HG03575 (cell line): ENCODE data around the gene DMXL2.
"Not testable (repeated sequence)": the region's sequence is repeated elsewhere in the genome, so short reads cannot be mapped to it uniquely, and the experiment has no call there.

Experiments used
- ATAC-seq: cut with Tn5 transposase; IDR thresholded peaks from one replicate; pipeline ENCODE4 v1.9.1; 2021; ENCODE audit not compliant: unreplicated experiment, insufficient number of reproducible peaks, low FRiP score; ENCODE audit errors: extremely low read depth

Gene DMXL2, protein sequence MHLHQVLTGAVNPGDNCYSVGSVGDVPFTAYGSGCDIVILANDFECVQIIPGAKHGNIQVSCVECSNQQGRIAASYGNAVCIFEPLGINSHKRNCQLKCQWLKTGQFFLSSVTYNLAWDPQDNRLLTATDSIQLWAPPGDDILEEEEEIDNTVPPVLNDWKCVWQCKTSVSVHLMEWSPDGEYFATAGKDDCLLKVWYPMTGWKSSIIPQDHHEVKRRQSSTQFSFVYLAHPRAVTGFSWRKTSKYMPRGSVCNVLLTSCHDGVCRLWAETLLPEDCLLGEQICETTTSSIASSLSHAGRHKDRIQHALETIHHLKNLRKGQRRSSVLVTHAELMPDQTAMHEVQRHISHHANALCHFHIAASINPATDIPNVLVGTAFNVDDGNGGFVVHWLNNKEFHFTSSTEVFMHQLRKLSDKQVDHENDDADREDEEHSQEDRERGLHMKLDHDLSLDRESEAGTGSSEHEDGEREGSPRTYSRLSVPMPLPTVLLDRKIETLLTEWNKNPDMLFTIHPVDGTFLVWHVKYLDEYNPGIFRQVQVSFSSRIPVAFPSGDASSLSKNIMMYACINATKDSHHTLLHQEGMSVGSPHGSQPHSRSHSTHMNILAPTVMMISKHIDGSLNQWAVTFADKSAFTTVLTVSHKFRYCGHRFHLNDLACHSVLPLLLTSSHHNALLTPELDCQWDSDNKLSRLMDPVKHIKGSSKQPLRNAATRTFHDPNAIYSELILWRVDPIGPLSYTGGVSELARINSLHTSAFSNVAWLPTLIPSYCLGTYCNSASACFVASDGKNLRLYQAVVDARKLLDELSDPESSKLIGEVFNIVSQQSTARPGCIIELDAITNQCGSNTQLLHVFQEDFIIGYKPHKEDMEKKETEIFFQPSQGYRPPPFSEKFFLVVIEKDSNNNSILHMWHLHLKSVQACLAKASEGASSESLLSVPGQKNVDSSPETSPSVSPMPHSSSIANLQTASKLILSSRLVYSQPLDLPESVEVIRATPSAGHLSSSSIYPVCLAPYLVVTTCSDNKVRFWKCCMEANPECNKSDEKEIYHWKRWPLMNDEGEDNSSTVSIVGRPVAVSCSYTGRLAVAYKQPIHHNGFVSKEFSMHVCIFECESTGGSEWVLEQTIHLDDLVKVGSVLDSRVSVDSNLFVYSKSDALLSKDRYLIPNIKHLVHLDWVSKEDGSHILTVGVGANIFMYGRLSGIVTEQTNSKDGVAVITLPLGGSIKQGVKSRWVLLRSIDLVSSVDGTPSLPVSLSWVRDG (N-terminal part only)

DNA sequence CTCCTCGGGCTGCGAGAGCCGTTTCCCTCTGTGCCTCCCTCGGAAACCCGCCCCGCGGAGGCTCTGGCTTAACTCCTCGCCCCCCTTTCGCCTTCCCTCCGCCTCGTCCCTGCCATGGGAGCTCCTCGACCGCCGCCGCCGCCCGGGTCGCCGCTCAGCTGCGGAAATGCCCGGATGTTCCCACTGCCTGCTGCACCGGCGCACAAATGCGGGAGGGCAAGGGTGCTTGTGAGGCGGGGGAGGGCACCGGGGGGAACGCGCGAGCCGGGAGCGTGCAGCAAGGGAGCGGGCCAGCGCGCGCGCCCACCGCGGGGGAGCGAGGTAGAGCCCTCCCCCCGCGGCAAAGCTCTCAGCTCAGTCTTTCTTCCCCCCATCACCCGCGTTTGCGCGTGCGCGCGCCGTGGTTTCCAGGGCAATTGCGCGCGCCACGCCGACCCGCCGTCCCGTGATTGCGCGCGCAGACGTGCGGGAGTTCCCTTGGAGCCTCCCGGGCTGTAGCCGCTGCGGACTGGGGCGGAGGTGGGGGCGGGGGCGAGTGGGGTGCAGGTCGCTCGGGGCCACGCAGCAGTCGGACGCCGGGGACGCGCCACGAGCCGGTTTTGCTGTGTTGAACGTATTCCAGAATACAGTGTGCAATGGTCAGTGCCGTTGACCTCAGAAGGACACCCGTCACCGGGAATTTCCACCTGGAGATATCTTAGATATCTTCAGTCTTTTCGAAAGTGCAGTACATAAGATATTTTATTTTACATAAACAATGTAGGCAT lies at the start of gene DMXL2:
TSS of gene DMXL2 (minus strand) at position 168 of the 767 bp plus-strand sequence. CDS start 226 bp downstream, outside the sequence.
- no peak for ATAC-seq

DNA sequence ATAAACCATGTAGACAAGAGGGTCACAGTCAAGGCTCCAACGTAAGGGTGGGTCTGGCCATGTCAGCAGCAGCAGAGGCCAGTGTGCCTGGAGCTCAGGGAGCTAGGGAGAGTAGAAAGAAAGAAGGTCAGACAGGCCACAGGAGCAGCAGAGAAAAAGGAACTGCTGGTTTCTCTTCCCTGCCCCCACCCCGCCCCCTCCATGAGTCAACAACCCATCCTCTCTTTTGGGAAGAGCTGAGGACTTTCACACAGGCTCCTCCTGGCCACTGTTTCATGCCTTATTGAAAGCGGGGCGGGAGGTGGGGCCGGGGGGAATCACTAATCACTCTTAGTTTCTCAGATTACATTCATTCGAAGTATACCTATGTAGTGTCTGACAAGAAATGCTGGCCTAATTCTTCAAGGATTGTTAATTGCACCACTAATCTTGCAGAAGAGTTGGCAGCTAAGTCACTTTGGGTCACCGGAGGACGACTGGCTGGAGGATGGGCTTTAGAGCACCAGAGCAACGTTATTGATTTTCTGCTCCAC lies 49.6 kb upstream of the DMXL2 start:
- no peak for ATAC-seq

DNA sequence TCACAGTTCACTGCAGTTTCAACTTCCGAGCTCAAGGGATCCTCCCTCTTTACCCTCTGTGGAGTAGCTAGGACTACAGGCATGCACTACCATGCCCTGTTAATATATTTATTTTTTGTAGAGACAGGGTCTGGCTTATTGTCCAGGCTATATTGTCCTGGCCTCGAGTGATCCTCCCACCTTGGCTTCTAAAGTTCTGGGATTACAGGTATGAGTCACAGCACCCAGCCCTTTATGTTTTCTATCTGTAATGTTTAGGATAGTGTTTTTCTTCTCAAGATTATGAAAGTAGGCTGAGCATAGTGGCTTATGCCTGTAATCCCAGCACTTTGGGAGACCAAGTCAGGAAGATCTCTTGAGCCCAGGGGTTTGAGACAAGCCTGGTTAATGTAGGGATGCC lies 46.8 kb upstream of the DMXL2 start:
- no peak for ATAC-seq

DNA sequence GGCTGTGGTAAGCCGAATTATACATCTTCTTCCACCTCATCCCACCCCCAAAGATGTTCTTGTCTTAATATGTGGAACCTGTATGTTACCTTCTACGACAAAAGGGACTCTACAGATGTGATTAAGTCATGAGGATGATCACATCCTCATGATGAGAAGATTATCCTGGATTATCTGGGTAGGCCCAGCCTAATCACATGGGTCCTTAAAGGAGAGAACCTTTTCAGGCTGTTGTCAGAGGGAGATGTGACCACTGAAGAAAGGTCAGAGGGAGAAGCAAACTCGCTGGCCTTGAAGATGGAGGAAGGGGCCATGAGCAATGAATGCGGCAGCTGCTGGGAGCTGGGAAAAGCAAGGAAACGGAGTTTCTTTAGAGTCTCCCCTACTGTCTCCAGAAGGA lies 45.9 kb upstream of the DMXL2 start:
- ATAC-seq = no peak

DNA sequence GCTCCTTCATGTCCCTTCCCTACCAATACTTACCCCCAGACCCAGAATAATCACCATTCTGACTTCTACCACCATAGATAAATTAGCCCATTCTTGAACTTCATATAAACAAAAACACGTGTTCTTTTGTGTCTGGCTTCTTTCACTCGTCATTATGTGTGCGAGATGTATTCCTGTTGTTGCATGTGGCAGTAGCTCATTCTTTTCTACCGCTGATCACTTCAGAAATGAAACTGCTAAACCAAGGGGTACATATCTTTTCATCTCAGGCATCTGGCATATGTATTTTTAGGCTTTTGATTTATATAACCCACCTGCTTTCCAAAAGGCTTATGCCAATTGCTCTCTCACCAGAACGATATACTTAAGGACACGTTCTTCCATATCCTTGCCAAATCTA lies 44.9 kb upstream of the DMXL2 start:
- no peak for ATAC-seq

DNA sequence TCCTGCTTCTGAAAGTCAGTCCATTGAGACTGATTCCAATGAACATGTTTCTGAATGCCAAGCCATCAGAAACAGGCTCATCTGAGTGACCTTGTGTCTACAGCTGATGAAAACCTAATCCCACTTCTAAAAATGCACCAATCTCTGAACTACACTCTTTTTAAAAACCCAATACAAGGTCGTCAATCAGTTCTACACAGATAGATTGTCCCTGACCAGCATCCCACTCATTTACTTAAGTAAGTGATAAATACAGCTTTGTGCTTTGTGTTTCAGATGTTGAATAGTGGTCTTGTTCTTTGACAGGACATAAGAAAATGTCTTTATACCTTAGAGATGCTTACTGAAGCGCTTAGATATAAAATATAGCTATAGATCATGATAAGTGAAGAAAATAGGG lies 38.5 kb upstream of the DMXL2 start:
- ATAC-seq = no peak

DNA sequence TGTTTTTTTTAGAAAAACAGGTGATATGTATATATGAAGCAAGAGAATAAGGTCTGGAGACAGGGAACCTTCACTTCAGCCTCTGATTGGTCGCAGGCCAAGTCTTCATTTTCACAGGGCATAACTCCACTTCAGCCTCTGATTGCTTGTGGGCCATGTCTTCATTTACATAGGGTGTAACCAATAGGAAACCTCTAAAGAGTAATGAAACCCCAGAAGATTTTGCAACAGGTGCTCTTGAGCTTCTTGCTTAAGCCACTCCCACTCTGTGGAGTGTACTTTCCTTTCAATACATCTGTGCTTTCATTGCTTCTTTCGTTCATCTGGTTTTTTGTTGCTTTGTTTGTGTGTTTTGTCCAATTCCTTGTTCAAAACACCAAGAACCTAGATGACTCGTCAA lies 36.1 kb upstream of the DMXL2 start:
- ATAC-seq = no peak

DNA sequence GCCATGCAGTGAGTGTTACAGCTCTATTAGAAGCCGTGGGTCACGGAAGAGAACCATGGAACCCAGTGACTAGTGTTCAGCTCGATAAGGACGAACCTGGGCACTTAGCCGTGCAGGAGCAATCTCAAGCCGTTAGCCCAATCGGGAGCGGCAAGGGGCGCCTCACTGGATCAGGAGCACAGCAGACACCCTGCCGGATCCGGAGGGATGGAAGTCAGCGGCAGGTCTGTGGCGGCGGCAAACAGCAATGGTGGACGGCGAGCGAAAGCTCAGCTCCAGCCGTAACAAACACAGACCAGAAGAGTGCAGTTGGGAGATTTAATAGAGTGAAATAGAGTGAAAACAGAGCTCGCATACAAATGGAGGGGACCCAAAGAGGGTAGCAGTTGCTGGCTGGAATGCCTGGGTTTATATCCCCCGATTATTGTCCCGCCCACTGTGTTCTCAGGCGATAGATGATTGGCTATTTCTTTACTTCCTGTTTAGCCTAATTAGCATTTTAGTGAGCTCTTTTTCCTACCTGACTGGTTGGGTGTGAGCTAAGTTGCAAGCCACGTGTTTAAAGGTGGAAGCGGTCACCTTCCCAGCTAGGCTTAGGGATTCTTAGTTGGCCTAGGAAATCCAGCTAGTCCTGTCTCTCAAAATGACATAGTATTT lies 33.0 kb upstream of the DMXL2 start:
- not testable (repeated sequence) for ATAC-seq

DNA sequence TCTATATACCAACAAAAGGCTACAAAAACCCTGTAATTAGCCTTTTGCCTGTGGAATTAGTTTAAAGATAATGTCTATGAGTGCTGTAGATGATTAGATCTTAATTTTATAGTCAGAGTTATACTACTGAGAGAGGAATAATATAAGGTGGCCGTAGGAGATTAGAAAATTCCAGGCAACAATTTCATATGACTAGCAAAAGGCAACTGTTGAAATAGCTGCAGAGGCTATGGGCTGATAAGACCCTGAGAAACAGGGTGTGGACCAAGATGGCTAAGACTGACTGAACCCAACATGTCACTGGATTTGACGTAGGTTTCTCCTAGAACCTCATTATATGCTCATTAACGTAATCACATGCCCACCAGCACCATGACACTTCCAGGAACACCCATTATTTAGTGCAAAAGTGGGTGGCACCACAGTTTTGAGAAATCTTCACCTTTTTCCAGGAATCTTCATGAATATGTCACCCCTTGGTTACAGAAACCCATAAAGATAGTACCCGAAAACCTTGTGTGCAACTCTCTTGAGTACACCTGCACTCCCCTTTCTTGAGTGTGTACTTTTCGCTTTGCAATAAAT lies 29.6 kb upstream of the DMXL2 start:
- ATAC-seq = no peak

GRCh38 chr15:51649659-51650521 lies 27.3 kb upstream of the DMXL2 start:
- ATAC-seq = no peak

GRCh38 chr15:51648643-51649042 lies 26.1 kb upstream of the DMXL2 start:
- not testable (repeated sequence) for ATAC-seq

DNA sequence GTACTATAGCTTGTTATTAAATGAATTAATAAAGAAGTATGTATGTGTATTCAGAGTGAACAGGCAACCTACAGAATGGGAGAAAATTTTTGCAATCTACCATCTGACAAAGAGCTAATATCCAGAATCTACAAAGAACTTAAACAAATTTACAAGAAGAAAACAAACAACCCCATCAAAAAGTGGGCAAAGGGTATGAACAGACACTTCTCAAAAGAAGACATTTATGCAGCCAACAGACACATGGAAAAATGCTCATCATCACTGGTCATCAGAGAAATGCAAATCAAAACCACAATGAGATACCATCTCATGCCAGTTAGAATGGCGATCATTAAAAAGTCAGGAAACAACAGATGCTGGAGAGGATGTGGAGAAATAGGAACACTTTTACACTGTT lies 25.5 kb upstream of the DMXL2 start:
- ATAC-seq = not testable (repeated sequence)

- ATAC-seq = no peak
Observed at GRCh38 chr15:51647128-51647562, 24.6 kb upstream of the DMXL2 start.

GRCh38 chr15:51642696-51643095 lies 20.1 kb upstream of the DMXL2 start:
- ATAC-seq = no peak

DNA sequence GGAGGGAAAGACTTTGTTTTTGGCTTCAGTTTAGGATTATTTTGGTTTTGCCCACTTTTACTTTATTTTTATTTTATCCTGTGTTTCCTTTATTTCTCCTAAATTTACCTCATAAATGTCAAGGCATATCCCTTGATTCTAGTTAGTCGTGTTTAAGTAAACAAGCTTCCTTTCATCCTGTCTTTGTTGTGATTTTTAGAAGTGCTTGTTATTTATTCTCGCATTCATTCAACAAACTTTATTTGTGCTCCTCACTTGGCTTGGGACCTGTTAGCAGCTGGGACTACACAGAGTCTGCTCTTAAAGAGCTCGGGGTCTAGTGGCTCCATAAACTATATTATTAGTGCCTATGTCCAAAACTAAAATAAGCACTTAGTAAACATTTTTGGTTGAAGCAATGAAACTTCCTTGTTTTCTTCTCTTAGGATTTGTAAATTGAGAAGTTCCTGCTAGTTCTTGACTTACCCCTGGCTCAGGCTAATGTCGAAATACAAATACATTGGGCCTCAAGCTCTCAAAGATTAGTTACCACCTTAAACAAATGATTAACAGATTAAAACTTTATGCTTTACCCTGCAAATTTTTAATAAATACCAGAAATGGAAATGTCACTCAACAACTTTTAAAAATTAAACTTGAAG lies 19.0 kb upstream of the DMXL2 start:
- no peak for ATAC-seq

- no peak for ATAC-seq
Observed at GRCh38 chr15:51634591-51635198, 12.1 kb upstream of the DMXL2 start.
